Pancreas (tissue), 10 donors: ENCODE results near the gene PC. TPM values are rescaled to one million over a fixed set of nuclear protein-coding genes. Genes with fewer than 3 reads are reported as not detected.

Experiments
- ATAC-seq, 4 donors: fragments of 200-7000 bp; cut with Tn5 transposase; one replicate each; pipeline versions ENCODE4 v1.8.0 to v1.9.1; 2020; ENCODE audit warnings: mild to moderate bottlenecking in 4 of 4, moderate library complexity in 4 of 4
- DNase-seq, 6 donors: peaks; one replicate each; pipeline ENCODE4 v3.0.0-alpha.2; 2020
- FAIRE-seq: peaks from 2 replicates; lab custom pipeline; 2012; peaks lifted over from hg19 to GRCh38; lab: Jason Lieb, UNC
- H3K27ac ChIP-seq, 4 donors: fragments of 200-600 bp; sonication (generic); 1 replicate in 3 of 4; 2 replicates in 1 of 4; pipeline versions ENCODE4 v1.5.0 to v1.8.0; 2020
- H3K27me3 ChIP-seq, 4 donors: fragments of 200-600 bp; one replicate each; pipeline ENCODE4 v1.8.0; 2021
- H3K36me3 ChIP-seq, 3 donors: fragments of 200-600 bp; sonication (generic) in 1 of 3; one replicate each; pipeline versions ENCODE4 v1.5.0 to v1.8.0; 2020 to 2021
- H3K4me1 ChIP-seq, 3 donors: fragments of 200-600 bp; one replicate each; pipeline ENCODE4 v1.8.0; 2021
- H3K4me3 ChIP-seq, 4 donors: fragments of 200-600 bp; sonication (generic) in 2 of 4; one replicate each; pipeline versions ENCODE4 v1.5.0 to v1.8.0; 2020 to 2021
- H3K9me3 ChIP-seq, 4 donors: fragments of 200-600 bp; one replicate each; pipeline ENCODE4 v1.8.0; 2021
- CTCF ChIP-seq, 4 donors: fragments of 200-600 bp; sonication (generic) in 3 of 4; IDR thresholded peaks; one replicate each; pipeline versions ENCODE4 v1.5.0 to v1.8.0; 2021; ENCODE audit warnings: antibody characterized with exemption in 4 of 4
- WGBS, 2 donors: extraction: QIAGEN DNeasy Blood & Tissue Kit; methylation state at CpG; one replicate each; pipeline ENCODE4 v1.1.7; 2013; 5-methylcytosine and 5-hydroxymethylcytosine counted together
- intact Hi-C, 3 donors: fragments of 100-400 bp; cut with DNase I; formaldehyde crosslinking; loops; one replicate each; pipeline versions ENCODE4 v1.11.1 to v1.14.2; 2022
- polyA plus RNA-seq, 2 donors: library from polyadenylated mRNA; stranded (reverse); fragments of 200-250 nt; gene quantifications; one replicate each; pipeline ENCODE4 v1.2.3, GENCODE V29; 2013
- total RNA-seq, 6 donors: library from RNA; stranded (reverse); fragmentation: NEBNext Ultra II Directional in 4 of 6; extraction: Animal tissue kit (Norgen Biotek cat#: 25700) in 4 of 6; gene quantifications; one replicate each; pipeline versions ENCODE4 v1.2.1 to v1.2.4, GENCODE V29; 2021 to 2023
- donor health status: healthy with polysubstance abuse.
- donor health status: DM: no; HTN: no; CAD: no; lungs with moderate emphysema.
- donor health status: DM: no; HTN: no; CAD: no.
- donor health status: control.
- donor health status: control.
- donor health status: Bipolar disorder and iron deficiency.
- donor health status: DM: yes; HTN: yes; CAD: no.
- donor health status: DM: no; HTN: no; CAD: no.
- donor health status: DM: no; HTN: no; CAD: no.
- donor health status: DM: yes; HTN: yes; CAD: no.

The PC gene
- total and polyA plus RNA-seq, 8 donors: 4.1 to 16.0 (median 10.4) TPM

GRCh38 chr11:66951135-66951534 lies 7.0 kb downstream of the PC start:
- TF ChIP-seq CTCF (IDR thresholded peaks at IDR 0.05): no peak
- intact Hi-C loops: no loop called here
- Histone ChIP-seq H3K4me1 (peaks cover 0 to 4% (median 0%) of the 10 kb centered on the region in 3 donors), H3K4me3 (no peak overlapping the region), H3K36me3 (no peaks in the 10 kb centered on the region), H3K9me3 (no peaks in the 10 kb centered on the region), H3K27ac (no peak overlapping the region), H3K27me3 (no peaks in the 10 kb centered on the region)
- FAIRE-seq: no peak
- ATAC-seq: peak in 1 of 4 donors; percentile 13
- no peak for DNase-seq
- WGBS, 2 donors: 90 to 92% methylated on average over 10 of the region's 10 CpGs

- intact Hi-C loops: no loop called here
- FAIRE-seq: no peak
- no peak for TF ChIP-seq CTCF (IDR thresholded peaks at IDR 0.05)
- peak in 3 of 6 donors; percentile 22 to 45 (median 29) for DNase-seq
- 56 to 60% methylated on average over 8 of the region's 8 CpGs for WGBS, 2 donors
- Histone ChIP-seq H3K27ac (no peak overlapping the region), H3K4me1 (peaks cover 0 to 4% (median 0%) of the 10 kb centered on the region in 3 donors), H3K9me3 (no peaks in the 10 kb centered on the region), H3K36me3 (no peaks in the 10 kb centered on the region), H3K27me3 (no peaks in the 10 kb centered on the region), H3K4me3 (no peak overlapping the region)
- peak; percentile 24 to 54 (median 44) for ATAC-seq
Observed at GRCh38 chr11:66950112-66950535, 8.1 kb downstream of the PC start.

GRCh38 chr11:66938582-66939135 lies 19.5 kb downstream of the PC start:
- ATAC-seq (no peak), DNase-seq (no peak), FAIRE-seq (no peak)
- Histone ChIP-seq H3K4me3 (no peak overlapping the region), H3K36me3 (no peaks in the 10 kb centered on the region), H3K4me1 (no peaks in the 10 kb centered on the region), H3K9me3 (no peaks in the 10 kb centered on the region), H3K27ac (no peak overlapping the region), H3K27me3 (no peaks in the 10 kb centered on the region)
- 92 to 93% methylated on average over 5 of the region's 5 CpGs for WGBS, 2 donors
- no peak for TF ChIP-seq CTCF (IDR thresholded peaks at IDR 0.05)
- intact Hi-C loops: no loop called here

- no peak for TF ChIP-seq CTCF (IDR thresholded peaks at IDR 0.05)
- H3K27me3 ChIP-seq: no peaks in the 10 kb centered on the region
- ATAC-seq (no peak), DNase-seq (no peak), FAIRE-seq (no peak)
- intact Hi-C loops: no loop called here
- no peak overlapping the region for H3K27ac ChIP-seq
- no peaks in the 10 kb centered on the region for H3K4me1 ChIP-seq
- H3K9me3 ChIP-seq: no peaks in the 10 kb centered on the region
- no peak overlapping the region for H3K4me3 ChIP-seq
- 91 to 97% methylated on average over 1 of the region's 1 CpG for WGBS, 2 donors
- no peaks in the 10 kb centered on the region for H3K36me3 ChIP-seq
Observed at GRCh38 chr11:66937193-66937733, 20.9 kb downstream of the PC start.

- no peaks in the 10 kb centered on the region for H3K36me3 ChIP-seq
- intact Hi-C loops: no loop called here
- ATAC-seq (no peak), FAIRE-seq (no peak), DNase-seq (no peak)
- no peaks in the 10 kb centered on the region for H3K9me3 ChIP-seq
- 50 to 62% methylated on average over 2 of the region's 2 CpGs for WGBS, 2 donors
- no peaks in the 10 kb centered on the region for H3K4me1 ChIP-seq
- no peaks in the 10 kb centered on the region for H3K27me3 ChIP-seq
- TF ChIP-seq CTCF (IDR thresholded peaks at IDR 0.05): no peak
- H3K27ac ChIP-seq: no peak overlapping the region
- no peak overlapping the region for H3K4me3 ChIP-seq
Observed at GRCh38 chr11:66936311-66936711, 21.9 kb downstream of the PC start.
